Measurements from ENCODE around the gene NARS2.
"Not testable (repeated sequence)": the region's sequence is repeated elsewhere in the genome, so short reads cannot be mapped to it uniquely, and the experiment has no call there.

NARS2 gene

GRCh38 chr11:78472905-78473304 lies 101.8 kb downstream of the NARS2 start:
- no peak for DNase-seq

GRCh38 chr11:78472382-78472781 lies 102.3 kb downstream of the NARS2 start:
- DNase-seq = no peak

GRCh38 chr11:78470861-78471442 lies 103.7 kb downstream of the NARS2 start:
- no peak for DNase-seq

GRCh38 chr11:78469896-78470295 lies 104.8 kb downstream of the NARS2 start:
- DNase-seq = no peak

- no peak for DNase-seq
These were observed 106.7 kb downstream of the NARS2 start for GRCh38 chr11:78467931-78468330.

- no peak for DNase-seq
These were observed 107.3 kb downstream of the NARS2 start for GRCh38 chr11:78467370-78467769.

- peak; percentile 70 for DNase-seq
These were observed 109.3 kb downstream of the NARS2 start for GRCh38 chr11:78465169-78465942.

GRCh38 chr11:78464787-78465168 lies 109.9 kb downstream of the NARS2 start:
- DNase-seq = not testable (repeated sequence)

- no peak for DNase-seq
These were observed 114.2 kb downstream of the NARS2 start for GRCh38 chr11:78460471-78460870.

GRCh38 chr11:78459738-78460137 lies 114.9 kb downstream of the NARS2 start:
- no peak for DNase-seq

- no peak for DNase-seq
These were observed 117.2 kb downstream of the NARS2 start for GRCh38 chr11:78457448-78457847.

GRCh38 chr11:78453140-78453935 lies 121.3 kb downstream of the NARS2 start:
- peak; percentile 9 for DNase-seq

- DNase-seq = no peak
These were observed 123.1 kb downstream of the NARS2 start for GRCh38 chr11:78451371-78452150.

- no peak for DNase-seq
These were observed 123.8 kb downstream of the NARS2 start for GRCh38 chr11:78450866-78451265.

- DNase-seq = no peak
These were observed 124.8 kb downstream of the NARS2 start for GRCh38 chr11:78449866-78450265.

- no peak for DNase-seq
These were observed 128.5 kb downstream of the NARS2 start for GRCh38 chr11:78446210-78446609.

GRCh38 chr11:78444726-78445125 lies 129.9 kb downstream of the NARS2 start:
- no peak for DNase-seq

- DNase-seq = no peak
These were observed 132.7 kb downstream of the NARS2 start for GRCh38 chr11:78441956-78442355.

- peak; percentile 30 for DNase-seq
These were observed 136.2 kb downstream of the NARS2 start for GRCh38 chr11:78438298-78438975.

- DNase-seq = no peak
These were observed 141.7 kb downstream of the NARS2 start for GRCh38 chr11:78432956-78433355.

- DNase-seq = peak; percentile 3
These were observed 142.6 kb downstream of the NARS2 start for GRCh38 chr11:78432058-78432515.

- DNase-seq = no peak
These were observed 145.0 kb downstream of the NARS2 start for GRCh38 chr11:78429660-78430059.

All from MV-4-11 (cell line).